ENCODE results near the gene SLTM. TPM values are rescaled to one million over a fixed set of nuclear protein-coding genes. Genes with fewer than 3 reads are reported as not detected.
A peak's percentile ranks its signal among the peaks of the same experiment; 100 is the strongest.
"Not testable (repeated sequence)": the region's sequence is repeated elsewhere in the genome, so short reads cannot be mapped to it uniquely, and the experiment has no call there.

Gene SLTM
- total RNA-seq, 2 experiments from 2014 or later = 79.8 to 89.9 TPM

GRCh38 chr15:58958811-58959210 is 25.3 kb upstream of the SLTM start:
- Mint-ChIP-seq H3K27ac (no peak overlapping the region), H3K36me3 (ENCODE audit: low read depth) (no peaks in the 10 kb centered on the region), H3K4me3 (no peak overlapping the region), H3K27me3 (no peaks in the 10 kb centered on the region), H3K9me3 (no peaks in the 10 kb centered on the region), H3K4me1 (ENCODE audit: low read depth) (peaks cover 2% of the 10 kb centered on the region)
- ATAC-seq (no peak), DNase-seq (no peak)
- ChIA-PET POLR2A (no interaction called here), CTCF (interaction anchor here (0.7 to 3.6 kb wide), 4 partner anchors 8 to 570 kb away, joined by 3 to 20 read pairs (median 4); no protein-coding TSS in a partner anchor)
- intact Hi-C loops (cut with micrococcal nuclease) = no loop called here
- TF ChIP-seq CTCF (IDR thresholded peaks at IDR 0.05) = no peak

- no peaks in the 10 kb centered on the region for H3K36me3 Mint-ChIP-seq (ENCODE audit: low read depth)
- no peaks in the 10 kb centered on the region for H3K9me3 Mint-ChIP-seq
- ChIA-PET POLR2A (no interaction called here), CTCF (interaction anchor here (0.6 to 3.6 kb wide), 29 partner anchors 8 to 660 kb away, joined by 3 to 20 read pairs (median 4); no protein-coding TSS in a partner anchor)
- intact Hi-C loops (cut with micrococcal nuclease) = no loop called here
- H3K27ac Mint-ChIP-seq = no peak overlapping the region
- peak; percentile 86 for TF ChIP-seq CTCF (IDR thresholded peaks at IDR 0.05)
- ATAC-seq (peak; percentile 97), DNase-seq (peak; percentile 72)
- H3K4me3 Mint-ChIP-seq = no peak overlapping the region
- H3K27me3 Mint-ChIP-seq = no peaks in the 10 kb centered on the region
- peaks cover 9% of the 10 kb centered on the region for H3K4me1 Mint-ChIP-seq (ENCODE audit: low read depth)
Measured at GRCh38 chr15:58957101-58957973, 23.9 kb upstream of the SLTM start.

GRCh38 chr15:58952751-58953150 is 19.3 kb upstream of the SLTM start:
- intact Hi-C loops (cut with micrococcal nuclease) = no loop called here
- no peaks in the 10 kb centered on the region for H3K36me3 Mint-ChIP-seq (ENCODE audit: low read depth)
- no peak for ATAC-seq
- DNase-seq = no peak
- no peak for TF ChIP-seq CTCF (IDR thresholded peaks at IDR 0.05)
- H3K27me3 Mint-ChIP-seq = no peaks in the 10 kb centered on the region
- no peaks in the 10 kb centered on the region for H3K9me3 Mint-ChIP-seq
- H3K27ac Mint-ChIP-seq = no peak overlapping the region
- H3K4me3 Mint-ChIP-seq = no peak overlapping the region
- H3K4me1 Mint-ChIP-seq (ENCODE audit: low read depth) = peaks cover 9% of the 10 kb centered on the region
- ChIA-PET CTCF (interaction anchor here (1.0 to 1.3 kb wide), 3 partner anchors 27 to 576 kb away, joined by 4 to 6 read pairs (median 5); no protein-coding TSS in a partner anchor), POLR2A (no interaction called here)

- Mint-ChIP-seq H3K36me3 (ENCODE audit: low read depth) (no peaks in the 10 kb centered on the region), H3K27me3 (no peaks in the 10 kb centered on the region), H3K4me3 (no peak overlapping the region), H3K4me1 (ENCODE audit: low read depth) (peaks cover 6% of the 10 kb centered on the region), H3K9me3 (no peaks in the 10 kb centered on the region), H3K27ac (no peak overlapping the region)
- no peak for ATAC-seq
- TF ChIP-seq CTCF (IDR thresholded peaks at IDR 0.05) = no peak
- intact Hi-C loops (cut with micrococcal nuclease) = no loop called here
- ChIA-PET POLR2A (interaction anchor here (1.0 kb wide), 1 partner anchor 18 kb away, joined by 4 read pairs; the partner anchor contains the start of gene SLTM), CTCF (interaction anchor here (1.0 kb wide), 1 partner anchor 28 kb away, joined by 6 read pairs; no protein-coding TSS in a partner anchor)
- DNase-seq = no peak
Measured at GRCh38 chr15:58951388-58952007, 18.0 kb upstream of the SLTM start.

- H3K36me3 Mint-ChIP-seq (ENCODE audit: low read depth) = no peaks in the 10 kb centered on the region
- no peak for TF ChIP-seq CTCF (IDR thresholded peaks at IDR 0.05)
- intact Hi-C loops (cut with micrococcal nuclease) = no loop called here
- no peaks in the 10 kb centered on the region for H3K4me1 Mint-ChIP-seq (ENCODE audit: low read depth)
- CTCF ChIA-PET = no interaction called here
- H3K4me3 Mint-ChIP-seq = no peak overlapping the region
- no peaks in the 10 kb centered on the region for H3K27me3 Mint-ChIP-seq
- POLR2A ChIA-PET = no interaction called here
- no peaks in the 10 kb centered on the region for H3K9me3 Mint-ChIP-seq
- DNase-seq (no peak), ATAC-seq (no peak)
- no peak overlapping the region for H3K27ac Mint-ChIP-seq
Measured at GRCh38 chr15:58947179-58947578, 13.7 kb upstream of the SLTM start.

- POLR2A ChIA-PET = interaction anchor here (0.7 kb wide), 2 partner anchors 9 to 753 kb away, joined by 3 read pairs; no protein-coding TSS in a partner anchor
- H3K9me3 Mint-ChIP-seq; H3K27me3 Mint-ChIP-seq; ATAC-seq; DNase-seq; intact Hi-C loops (cut with micrococcal nuclease); CTCF ChIA-PET: not testable (repeated sequence)
- peaks cover 14% of the 10 kb centered on the region for H3K36me3 Mint-ChIP-seq (ENCODE audit: low read depth)
- H3K4me3 Mint-ChIP-seq = peak overlapping the region; percentile 85
- H3K27ac Mint-ChIP-seq = peak overlapping the region; percentile 93
- H3K4me1 Mint-ChIP-seq (ENCODE audit: low read depth) = peaks cover 13% of the 10 kb centered on the region
Measured at GRCh38 chr15:58934974-58935373, 1.5 kb upstream of the SLTM start.

Data from activated CD8-positive, alpha-beta T cell treated with anti-CD3 and anti-CD28 coated beads for 36 hours (primary cell).